Measurements from ENCODE around the gene COL26A1.

COL26A1 gene

GRCh38 chr7:101441890-101442289 is 79.2 kb downstream of the COL26A1 start:
- TF ChIP-seq CTCF (IDR thresholded peaks at IDR 0.05; ENCODE audit: insufficient read depth, low read length, poor library complexity, severe bottlenecking), result no peak
- no peaks in the 10 kb centered on the region for H3K27me3 ChIP-seq (replicated peaks; ENCODE audit: control insufficient read depth, insufficient read depth, low read length)
- no peak for DNase-seq (ENCODE audit: extremely low read depth, insufficient read length)
- H3K36me3 ChIP-seq (ENCODE audit: control insufficient read depth, insufficient read depth, low read length), result no peaks in the 10 kb centered on the region
- no peak overlapping the region for H3K4me3 ChIP-seq (replicated peaks; ENCODE audit: low read depth, low read length)

GRCh38 chr7:101442426-101443070 is 79.9 kb downstream of the COL26A1 start:
- no peaks in the 10 kb centered on the region for H3K36me3 ChIP-seq (ENCODE audit: control insufficient read depth, insufficient read depth, low read length)
- no peak for DNase-seq (ENCODE audit: extremely low read depth, insufficient read length)

GRCh38 chr7:101450064-101450463 is 87.4 kb downstream of the COL26A1 start:
- Histone ChIP-seq H3K36me3 (ENCODE audit: control insufficient read depth, insufficient read depth, low read length) (no peaks in the 10 kb centered on the region), H3K27me3 (replicated peaks; ENCODE audit: control insufficient read depth, insufficient read depth, low read length) (no peaks in the 10 kb centered on the region), H3K4me3 (replicated peaks; ENCODE audit: low read depth, low read length) (no peak overlapping the region)
- TF ChIP-seq CTCF (IDR thresholded peaks at IDR 0.05; ENCODE audit: insufficient read depth, low read length, poor library complexity, severe bottlenecking), result no peak
- DNase-seq (ENCODE audit: extremely low read depth, insufficient read length), result no peak

More at GRCh38 chr7:101442426-101443070, 79.9 kb downstream of the COL26A1 start:
- no peak for TF ChIP-seq CTCF (IDR thresholded peaks at IDR 0.05; ENCODE audit: insufficient read depth, low read length, poor library complexity, severe bottlenecking)
- no peaks in the 10 kb centered on the region for H3K27me3 ChIP-seq (replicated peaks; ENCODE audit: control insufficient read depth, insufficient read depth, low read length)
- H3K4me3 ChIP-seq (replicated peaks; ENCODE audit: low read depth, low read length), result no peak overlapping the region

- H3K4me3 ChIP-seq (replicated peaks; ENCODE audit: low read depth, low read length), result no peak overlapping the region
- H3K36me3 ChIP-seq (ENCODE audit: control insufficient read depth, insufficient read depth, low read length), result no peaks in the 10 kb centered on the region
- H3K27me3 ChIP-seq (replicated peaks; ENCODE audit: control insufficient read depth, insufficient read depth, low read length), result no peaks in the 10 kb centered on the region
- DNase-seq (ENCODE audit: extremely low read depth, insufficient read length), result no peak
- no peak for TF ChIP-seq CTCF (IDR thresholded peaks at IDR 0.05; ENCODE audit: insufficient read depth, low read length, poor library complexity, severe bottlenecking)
Observed at GRCh38 chr7:101453617-101454016, 90.9 kb downstream of the COL26A1 start.

GRCh38 chr7:101457001-101457750 is 94.5 kb downstream of the COL26A1 start:
- Histone ChIP-seq H3K36me3 (ENCODE audit: control insufficient read depth, insufficient read depth, low read length) (no peaks in the 10 kb centered on the region), H3K4me3 (replicated peaks; ENCODE audit: low read depth, low read length) (no peak overlapping the region), H3K27me3 (replicated peaks; ENCODE audit: control insufficient read depth, insufficient read depth, low read length) (no peaks in the 10 kb centered on the region)
- no peak for TF ChIP-seq CTCF (IDR thresholded peaks at IDR 0.05; ENCODE audit: insufficient read depth, low read length, poor library complexity, severe bottlenecking)
- no peak for DNase-seq (ENCODE audit: extremely low read depth, insufficient read length)
